ENCODE measurements around the gene CCDC91. TPM values are rescaled to one million over a fixed set of nuclear protein-coding genes. Genes with fewer than 3 reads are reported as not detected.

CCDC91 gene
- total RNA-seq: 10 to 100 TPM; 55.6 to 74.0 (median 62.6) TPM

- no peaks in the 10 kb centered on the region for H3K9me3 ChIP-seq
Observed at GRCh38 chr12:28190321-28191050, at the start of gene CCDC91. Gene CCDC91, plus strand, starts transcription at chr12:28190456. Its CDS starts 66,760 bp downstream, at chr12:28257216.

GRCh38 chr12:28144059-28144458 is 46.2 kb upstream of the CCDC91 start:
- intact Hi-C loops (cut with DNase I): no loop called here

More at GRCh38 chr12:28190321-28191050, at the start of gene CCDC91:
- H3K4me1 ChIP-seq: peaks cover 5 to 8% of the 10 kb centered on the region in 2 donors
- WGBS, 2 donors: 0 to 1% methylated on average over 18 to 33 of the region's 72 CpGs
- DNase-seq: peak; percentile 94 to 96
- TF ChIP-seq POLR2A (IDR thresholded peaks at IDR 0.05) (peak in 1 of 2 donors; percentile 68), CTCF (IDR thresholded peaks at IDR 0.05) (peak in 1 of 6 experiments; percentile 14)
- H3K4me3 ChIP-seq (replicated peaks in 1 of 3): peak within 1 kb of the TSS; percentile 75 to 93 (median 84)
- intact Hi-C loops (cut with DNase I): no loop called here
- H3K27ac ChIP-seq: peak within 1 kb of the TSS; percentile 97 to 99 (median 97)
- no peaks in the 10 kb centered on the region for H3K27me3 ChIP-seq
- H3K36me3 ChIP-seq: no peaks in the 10 kb centered on the region

GRCh38 chr12:28144532-28144931 is 45.7 kb upstream of the CCDC91 start:
- WGBS, 2 donors: 90 to 93% methylated on average over 2 of the region's 2 CpGs
- no peak overlapping the region for H3K4me3 ChIP-seq (replicated peaks in 1 of 3)
- no peaks in the 10 kb centered on the region for H3K36me3 ChIP-seq
- H3K9me3 ChIP-seq: no peaks in the 10 kb centered on the region
- H3K27me3 ChIP-seq: no peaks in the 10 kb centered on the region
- no peaks in the 10 kb centered on the region for H3K4me1 ChIP-seq
- intact Hi-C loops (cut with DNase I): no loop called here
- TF ChIP-seq POLR2A (IDR thresholded peaks at IDR 0.05): no peak
- TF ChIP-seq CTCF (IDR thresholded peaks at IDR 0.05): no peak
- DNase-seq: no peak
- no peak overlapping the region for H3K27ac ChIP-seq

More at GRCh38 chr12:28144059-28144458, 46.2 kb upstream of the CCDC91 start:
- Histone ChIP-seq H3K27ac (no peak overlapping the region), H3K4me1 (no peaks in the 10 kb centered on the region), H3K27me3 (no peaks in the 10 kb centered on the region), H3K4me3 (replicated peaks in 1 of 3) (no peak overlapping the region), H3K36me3 (no peaks in the 10 kb centered on the region), H3K9me3 (no peaks in the 10 kb centered on the region)
- DNase-seq: no peak
- 90 to 91% methylated on average over 8 of the region's 8 CpGs for WGBS, 2 donors
- TF ChIP-seq CTCF (IDR thresholded peaks at IDR 0.05): no peak
- no peak for TF ChIP-seq POLR2A (IDR thresholded peaks at IDR 0.05)

GRCh38 chr12:28145216-28145615 is 45.0 kb upstream of the CCDC91 start:
- TF ChIP-seq CTCF (IDR thresholded peaks at IDR 0.05) (no peak), POLR2A (IDR thresholded peaks at IDR 0.05) (no peak)
- no peak overlapping the region for H3K27ac ChIP-seq
- no peaks in the 10 kb centered on the region for H3K9me3 ChIP-seq
- intact Hi-C loops (cut with DNase I): no loop called here
- H3K36me3 ChIP-seq: no peaks in the 10 kb centered on the region
- WGBS, 2 donors: 75 to 81% methylated on average over 4 of the region's 4 CpGs
- no peak for DNase-seq
- H3K4me3 ChIP-seq (replicated peaks in 1 of 3): no peak overlapping the region
- no peaks in the 10 kb centered on the region for H3K27me3 ChIP-seq
- H3K4me1 ChIP-seq: no peaks in the 10 kb centered on the region

GRCh38 chr12:28149279-28149678 is 41.0 kb upstream of the CCDC91 start:
- no peak overlapping the region for H3K27ac ChIP-seq
- no peak overlapping the region for H3K4me3 ChIP-seq (replicated peaks in 1 of 3)
- no peak for DNase-seq
- intact Hi-C loops (cut with DNase I): no loop called here
- no peaks in the 10 kb centered on the region for H3K36me3 ChIP-seq
- no peaks in the 10 kb centered on the region for H3K9me3 ChIP-seq
- no peaks in the 10 kb centered on the region for H3K4me1 ChIP-seq
- H3K27me3 ChIP-seq: no peaks in the 10 kb centered on the region
- TF ChIP-seq POLR2A (IDR thresholded peaks at IDR 0.05) (no peak), CTCF (IDR thresholded peaks at IDR 0.05) (no peak)
- WGBS, 2 donors: 79 to 94% methylated on average over 3 of the region's 3 CpGs
